CD14-positive monocyte (primary cell): Measurements from ENCODE around the gene PFAS. TPM values are rescaled to one million over a fixed set of nuclear protein-coding genes. Genes with fewer than 3 reads are reported as not detected.

Experiments used
- DNase-seq, 3 donors: peaks; one replicate each; pipeline ENCODE4 v3.0.0-alpha.2; 2011 to 2022
- H2AFZ ChIP-seq: 2 replicates; pipeline ENCODE4 v1.6.0; 2012; ENCODE audit warnings: mild to moderate bottlenecking, low read depth, low read length, inconsistent platforms; ENCODE audit not compliant: insufficient read depth, poor library complexity, severe bottlenecking
- H3K27ac ChIP-seq, 2 donors: 1 replicate in 1 of 2; 2 replicates in 1 of 2; pipeline ENCODE4 v1.5.1; 2012 to 2013; ENCODE audit warnings: low read length in 2 of 2, control low read depth in 1 of 2, inconsistent platforms in 1 of 2, low read depth in 1 of 2, mild to moderate bottlenecking in 1 of 2
- H3K27me3 ChIP-seq, 2 donors: one replicate each; pipeline versions ENCODE4 v1.6.0 to v1.6.1; 2011 to 2013; ENCODE audit warnings: low read length in 2 of 2; ENCODE audit not compliant: control insufficient read depth in 2 of 2, insufficient read depth in 2 of 2
- H3K36me3 ChIP-seq, 2 donors: replicated peaks in 1 of 2; 1 replicate in 1 of 2; 2 replicates in 1 of 2; pipeline versions ENCODE4 v1.5.1 to v1.6.1; 2012 to 2013; ENCODE audit warnings: low read length in 2 of 2, control low read depth in 1 of 2, inconsistent platforms in 1 of 2, mild to moderate bottlenecking in 1 of 2; ENCODE audit not compliant: insufficient read depth in 2 of 2, control insufficient read depth in 1 of 2
- H3K4me1 ChIP-seq, 2 donors: 1 replicate in 1 of 2; 2 replicates in 1 of 2; pipeline versions ENCODE4 v1.5.1 to v1.6.1; 2012 to 2013; ENCODE audit warnings: low read length in 2 of 2, control low read depth in 1 of 2, inconsistent platforms in 1 of 2, mild to moderate bottlenecking in 1 of 2, moderate library complexity in 1 of 2; ENCODE audit not compliant: insufficient read depth in 2 of 2, control insufficient read depth in 1 of 2
- H3K4me2 ChIP-seq: replicated peaks from 2 replicates; pipeline ENCODE3; 2012; ENCODE audit warnings: low read length, moderate library complexity, mild to moderate bottlenecking; ENCODE audit not compliant: poor library complexity, severe bottlenecking; ENCODE audit errors: extremely low read depth
- H3K4me3 ChIP-seq, 3 experiments: fragments of 200-600 bp in 1 of 3; sonication (generic) in 1 of 3; replicated peaks in 1 of 3; 1 replicate in 2 of 3; 2 replicates in 1 of 3; pipeline ENCODE4 v1.5.1; 2011 to 2013; ENCODE audit warnings: low read length in 3 of 3, mild to moderate bottlenecking in 3 of 3, control low read depth in 2 of 3, low read depth in 2 of 3, inconsistent platforms in 1 of 3, moderate library complexity in 1 of 3
- H3K79me2 ChIP-seq: 2 replicates; pipeline ENCODE4 v1.6.0; 2012; ENCODE audit warnings: mild to moderate bottlenecking, control low read depth, inconsistent platforms, low read length, moderate library complexity; ENCODE audit not compliant: insufficient read depth
- H3K9ac ChIP-seq: 2 replicates; pipeline ENCODE4 v1.6.0; 2017; ENCODE audit warnings: low read length, mild to moderate bottlenecking; ENCODE audit not compliant: insufficient read depth, poor library complexity, severe bottlenecking
- H3K9me3 ChIP-seq, 2 donors: replicated peaks in 1 of 2; 1 replicate in 1 of 2; 2 replicates in 1 of 2; pipeline versions ENCODE4 v1.5.1 to v1.6.1; 2012 to 2013; ENCODE audit warnings: low read length in 2 of 2, control low read depth in 1 of 2; ENCODE audit not compliant: control insufficient read depth in 1 of 2, insufficient read depth in 1 of 2
- H4K20me1 ChIP-seq: 2 replicates; pipeline ENCODE4 v1.6.0; 2012; ENCODE audit warnings: mild to moderate bottlenecking, low read length, control low read depth, moderate library complexity; ENCODE audit not compliant: insufficient read depth
- H3K27ac Mint-ChIP-seq, 7 donors: one replicate each; pipeline ENCODE4 v1.8.0; 2020; ENCODE audit warnings: mild to moderate bottlenecking in 7 of 7, mixed read lengths in 7 of 7, moderate library complexity in 6 of 7, inconsistent platforms in 2 of 7
- H3K27me3 Mint-ChIP-seq, 3 donors: one replicate each; pipeline ENCODE4 v1.8.0; 2021 to 2022; ENCODE audit warnings: low read depth in 3 of 3, mild to moderate bottlenecking in 3 of 3, mixed read lengths in 3 of 3, moderate library complexity in 3 of 3, inconsistent platforms in 1 of 3
- H3K36me3 Mint-ChIP-seq, 2 donors: one replicate each; pipeline ENCODE4 v1.8.0; 2020; ENCODE audit warnings: mixed read lengths in 2 of 2, inconsistent platforms in 1 of 2, mild to moderate bottlenecking in 1 of 2
- H3K4me1 Mint-ChIP-seq: one replicate; pipeline ENCODE4 v1.8.0; 2020; ENCODE audit warnings: mild to moderate bottlenecking, mixed read lengths
- H3K4me3 Mint-ChIP-seq, 2 donors: one replicate each; pipeline ENCODE4 v1.8.0; 2020; ENCODE audit warnings: mild to moderate bottlenecking in 2 of 2, mixed read lengths in 2 of 2, moderate library complexity in 1 of 2
- H3K9me3 Mint-ChIP-seq, 7 donors: one replicate each; pipeline ENCODE4 v1.8.0; 2020 to 2022; ENCODE audit warnings: mixed read lengths in 7 of 7, mild to moderate bottlenecking in 6 of 7, moderate library complexity in 6 of 7, inconsistent platforms in 2 of 7
- CTCF ChIP-seq: fragments of 200-600 bp; IDR thresholded peaks from one replicate; pipeline ENCODE4 v1.8.0; 2022; ENCODE audit warnings: antibody characterized with exemption, mild to moderate bottlenecking
- WGBS: methylation state at CpG from one replicate; pipeline ENCODE4 v1.1.5; 2013; ENCODE audit warnings: missing lambda C conversion rate; ENCODE audit not compliant: insufficient coverage; 5-methylcytosine and 5-hydroxymethylcytosine counted together
- intact Hi-C, 2 donors: fragments of 100-400 bp; cut with micrococcal nuclease; formaldehyde crosslinking; loops; one replicate each; pipeline versions ENCODE4 v1.15.0 to v1.15.1; 2023
- polyA plus RNA-seq, 3 donors: library from polyadenylated mRNA; depleted of rRNA in 1 of 3; unstranded in 2 of 3; stranded (reverse) in 1 of 3; fragments of 300-500 nt in 2 of 3; fragments of >200 nt in 1 of 3; fragmentation: Illumina TruSeq in 2 of 3; gene quantifications; 1 replicate in 2 of 3; 2 replicates in 1 of 3; pipeline ENCODE4 v1.2.3, GENCODE V29; 2012 to 2021

PFAS gene
- polyA plus RNA-seq, 3 donors: 4.1 to 12.8 (median 4.4) TPM

GRCh38 chr17:8289103-8289397, 40.0 kb downstream of the PFAS start:
- TF ChIP-seq CTCF: no peak
- Histone ChIP-seq H2AFZ (peak overlapping the region; percentile 93), H3K4me3 (peak overlapping the region; percentile 76 to 90 (median 84)), H3K4me1 (peaks cover 31 to 44% of the 10 kb centered on the region in 2 donors), H3K79me2 (peaks cover 26% of the 10 kb centered on the region), H3K27me3 (no peaks in the 10 kb centered on the region), H3K36me3 (no peaks in the 10 kb centered on the region), H3K4me2 (peak overlapping the region; percentile 87), H3K9me3 (no peaks in the 10 kb centered on the region), H4K20me1 (no peaks in the 10 kb centered on the region), H3K27ac (peak overlapping the region in 1 of 2 donors; percentile 84), H3K9ac (peak overlapping the region; percentile 79)
- Mint-ChIP-seq H3K27ac (peak overlapping the region; percentile 89 to 97 (median 95)), H3K36me3 (peaks cover 10 to 12% of the 10 kb centered on the region in 2 donors), H3K9me3 (no peaks in the 10 kb centered on the region), H3K27me3 (peaks cover 0 to 1% (median 0%) of the 10 kb centered on the region in 3 donors), H3K4me1 (peaks cover 48% of the 10 kb centered on the region), H3K4me3 (peak overlapping the region; percentile 93 to 96)
- DNase-seq: no peak
- 36% methylated on average over 1 of the region's 17 CpGs for WGBS
- intact Hi-C loops: loop anchor here (2.0 to 5.0 kb wide), 3 partner anchors 37 to 87 kb away; partner anchors contain the start of genes CTC1 (in 1 of the 2) and PFAS (in 1 of the 2)

GRCh38 chr17:8290043-8290442, 41.0 kb downstream of the PFAS start:
- peaks cover 40 to 54% of the 10 kb centered on the region in 2 donors for H3K4me1 ChIP-seq
- H3K79me2 ChIP-seq: peaks cover 26% of the 10 kb centered on the region
- intact Hi-C loops: loop anchor here in 1 of 2 donors (10.0 kb wide), 1 partner anchor 155 kb away; no protein-coding TSS in a partner anchor
- no peak overlapping the region for H3K27ac ChIP-seq
- no peaks in the 10 kb centered on the region for H3K36me3 ChIP-seq
- DNase-seq: no peak
- no peak overlapping the region for H3K4me3 ChIP-seq
- Mint-ChIP-seq H3K9me3 (no peaks in the 10 kb centered on the region), H3K4me3 (peak overlapping the region in 1 of 2 donors; percentile 93), H3K27ac (peak overlapping the region in 1 of 7 donors; percentile 77), H3K4me1 (peaks cover 58% of the 10 kb centered on the region), H3K36me3 (peaks cover 10 to 12% of the 10 kb centered on the region in 2 donors), H3K27me3 (peaks cover 0 to 1% (median 0%) of the 10 kb centered on the region in 3 donors)
- H3K9ac ChIP-seq: no peak overlapping the region
- no peaks in the 10 kb centered on the region for H3K27me3 ChIP-seq
- no peak for TF ChIP-seq CTCF
- H3K4me2 ChIP-seq: no peak overlapping the region
- no peak overlapping the region for H2AFZ ChIP-seq
- no peaks in the 10 kb centered on the region for H4K20me1 ChIP-seq
- H3K9me3 ChIP-seq: no peaks in the 10 kb centered on the region
- WGBS: 54% methylated on average over 3 of the region's 3 CpGs
